HL-60/S4 (cell line): ENCODE data around the gene FLII.
"Not testable (repeated sequence)": the region's sequence is repeated elsewhere in the genome, so short reads cannot be mapped to it uniquely, and the experiment has no call there.

ENCODE experiments used
- in situ Hi-C: fragments of 300-500 bp; cut with MboI; formaldehyde crosslinking; loops from 2 replicates; pipeline ENCODE4 v1.14.3; 2022; ENCODE audit warnings: low sequenced_read_pairs

FLII gene

GRCh38 chr17:18258356-18259038 is at the start of gene FLII:
Gene FLII (minus strand): TSS chr17:18258738. CDS start chr17:18258690, 48 bp downstream.
- in situ Hi-C loops = no loop called here

- in situ Hi-C loops = not testable (repeated sequence)
Measured at GRCh38 chr17:18303206-18303605, 44.7 kb upstream of the FLII start.

GRCh38 chr17:18300725-18301480 is 42.4 kb upstream of the FLII start:
- in situ Hi-C loops = no loop called here

- in situ Hi-C loops = not testable (repeated sequence)
Measured at GRCh38 chr17:18298061-18298460, 39.5 kb upstream of the FLII start.

GRCh38 chr17:18291718-18292540 is 33.4 kb upstream of the FLII start:
- in situ Hi-C loops = no loop called here

- in situ Hi-C loops = no loop called here
Measured at GRCh38 chr17:18285296-18285695, 26.8 kb upstream of the FLII start.

GRCh38 chr17:18281788-18282187 is 23.2 kb upstream of the FLII start:
- in situ Hi-C loops = no loop called here

GRCh38 chr17:18280766-18281371 is 22.3 kb upstream of the FLII start:
- in situ Hi-C loops = no loop called here

- in situ Hi-C loops = no loop called here
Measured at GRCh38 chr17:18280249-18280648, 21.7 kb upstream of the FLII start.

- in situ Hi-C loops = no loop called here
Measured at GRCh38 chr17:18278867-18279266, 20.3 kb upstream of the FLII start.

GRCh38 chr17:18277076-18277475 is 18.5 kb upstream of the FLII start:
- in situ Hi-C loops = no loop called here

GRCh38 chr17:18270046-18270931 is 11.8 kb upstream of the FLII start:
- in situ Hi-C loops = no loop called here

GRCh38 chr17:18267927-18268711 is 9.6 kb upstream of the FLII start:
- in situ Hi-C loops = no loop called here

- in situ Hi-C loops = no loop called here
Measured at GRCh38 chr17:18267366-18267765, 8.8 kb upstream of the FLII start.

- in situ Hi-C loops = no loop called here
Measured at GRCh38 chr17:18263885-18264682, 5.5 kb upstream of the FLII start.

- in situ Hi-C loops = no loop called here
Measured at GRCh38 chr17:18262641-18263040, 4.1 kb upstream of the FLII start.

GRCh38 chr17:18262111-18262510 is 3.6 kb upstream of the FLII start:
- in situ Hi-C loops = no loop called here

GRCh38 chr17:18261659-18262058 is 3.1 kb upstream of the FLII start:
- in situ Hi-C loops = no loop called here

GRCh38 chr17:18261146-18261515 is 2.6 kb upstream of the FLII start:
- in situ Hi-C loops = no loop called here
